ENCODE measurements around the gene CBX2. TPM values are rescaled to one million over a fixed set of nuclear protein-coding genes. Genes with fewer than 3 reads are reported as not detected.

The CBX2 gene
- total RNA-seq, 4 donors from 2014 or later = 0.81 to 2.5 (median 2.0) TPM

GRCh38 chr17:79808763-79809529 is 31.0 kb downstream of the CBX2 start:
- no peak for ATAC-seq
- TF ChIP-seq POLR2AphosphoS5 (IDR thresholded peaks at IDR 0.05) (no peak), EP300 (IDR thresholded peaks at IDR 0.05) (no peak)
- TF ChIP-seq, protein P1, sequence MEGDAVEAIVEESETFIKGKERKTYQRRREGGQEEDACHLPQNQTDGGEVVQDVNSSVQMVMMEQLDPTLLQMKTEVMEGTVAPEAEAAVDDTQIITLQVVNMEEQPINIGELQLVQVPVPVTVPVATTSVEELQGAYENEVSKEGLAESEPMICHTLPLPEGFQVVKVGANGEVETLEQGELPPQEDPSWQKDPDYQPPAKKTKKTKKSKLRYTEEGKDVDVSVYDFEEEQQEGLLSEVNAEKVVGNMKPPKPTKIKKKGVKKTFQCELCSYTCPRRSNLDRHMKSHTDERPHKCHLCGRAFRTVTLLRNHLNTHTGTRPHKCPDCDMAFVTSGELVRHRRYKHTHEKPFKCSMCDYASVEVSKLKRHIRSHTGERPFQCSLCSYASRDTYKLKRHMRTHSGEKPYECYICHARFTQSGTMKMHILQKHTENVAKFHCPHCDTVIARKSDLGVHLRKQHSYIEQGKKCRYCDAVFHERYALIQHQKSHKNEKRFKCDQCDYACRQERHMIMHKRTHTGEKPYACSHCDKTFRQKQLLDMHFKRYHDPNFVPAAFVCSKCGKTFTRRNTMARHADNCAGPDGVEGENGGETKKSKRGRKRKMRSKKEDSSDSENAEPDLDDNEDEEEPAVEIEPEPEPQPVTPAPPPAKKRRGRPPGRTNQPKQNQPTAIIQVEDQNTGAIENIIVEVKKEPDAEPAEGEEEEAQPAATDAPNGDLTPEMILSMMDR (IDR thresholded peaks at IDR 0.05) = peak in 2 of 4 experiments; percentile 33 to 36
- H3K27me3 ChIP-seq = peaks cover 100% of the 10 kb centered on the region
- H3K4me1 ChIP-seq = peaks cover 0 to 57% (median 22%) of the 10 kb centered on the region in 3 donors
- no peaks in the 10 kb centered on the region for H3K9me3 ChIP-seq
- 17% methylated on average over 2 of the region's 20 CpGs; no CpG with 5 or more reads in 1 of the 2 donors for WGBS, 2 donors (ENCODE audit: low coverage in 1 of 2)
- no peaks in the 10 kb centered on the region for H3K36me3 ChIP-seq
- H3K27ac ChIP-seq = no peak overlapping the region
- no peak overlapping the region for H3K4me3 ChIP-seq

- Histone ChIP-seq H3K27ac (no peak overlapping the region), H3K4me1 (peaks cover 0 to 57% (median 28%) of the 10 kb centered on the region in 3 donors), H3K36me3 (no peaks in the 10 kb centered on the region), H3K27me3 (peaks cover 100% of the 10 kb centered on the region), H3K4me3 (peak overlapping the region in 1 of 2 donors; percentile 21), H3K9me3 (no peaks in the 10 kb centered on the region)
- ATAC-seq = no peak
- TF ChIP-seq EP300 (IDR thresholded peaks at IDR 0.05) = no peak
- TF ChIP-seq POLR2AphosphoS5 (IDR thresholded peaks at IDR 0.05) = no peak
- no peak for TF ChIP-seq POLR2A (IDR thresholded peaks at IDR 0.05)
- TF ChIP-seq, protein P1 (IDR thresholded peaks at IDR 0.05) = no peak
- 80% methylated on average over 1 of the region's 40 CpGs; no CpG with 5 or more reads in 1 of the 2 donors for WGBS, 2 donors (ENCODE audit: low coverage in 1 of 2)
Observed at GRCh38 chr17:79809530-79810129, 31.7 kb downstream of the CBX2 start.

- no peak overlapping the region for H3K27ac ChIP-seq
- H3K4me1 ChIP-seq = peaks cover 0 to 64% (median 35%) of the 10 kb centered on the region in 3 donors
- 0 to 1% methylated on average over 1 to 11 of the region's 79 CpGs for WGBS, 2 donors (ENCODE audit: low coverage in 1 of 2)
- no peaks in the 10 kb centered on the region for H3K9me3 ChIP-seq
- H3K27me3 ChIP-seq = peaks cover 100% of the 10 kb centered on the region
- TF ChIP-seq, protein P1 (IDR thresholded peaks at IDR 0.05) = no peak
- TF ChIP-seq POLR2A (IDR thresholded peaks at IDR 0.05) = no peak
- no peak for TF ChIP-seq EP300 (IDR thresholded peaks at IDR 0.05)
- no peak for TF ChIP-seq POLR2AphosphoS5 (IDR thresholded peaks at IDR 0.05)
- ATAC-seq = peak; percentile 55
- no peaks in the 10 kb centered on the region for H3K36me3 ChIP-seq
- peak overlapping the region in 1 of 2 donors; percentile 21 for H3K4me3 ChIP-seq
Observed at GRCh38 chr17:79810130-79811010, 32.4 kb downstream of the CBX2 start.

DNA sequence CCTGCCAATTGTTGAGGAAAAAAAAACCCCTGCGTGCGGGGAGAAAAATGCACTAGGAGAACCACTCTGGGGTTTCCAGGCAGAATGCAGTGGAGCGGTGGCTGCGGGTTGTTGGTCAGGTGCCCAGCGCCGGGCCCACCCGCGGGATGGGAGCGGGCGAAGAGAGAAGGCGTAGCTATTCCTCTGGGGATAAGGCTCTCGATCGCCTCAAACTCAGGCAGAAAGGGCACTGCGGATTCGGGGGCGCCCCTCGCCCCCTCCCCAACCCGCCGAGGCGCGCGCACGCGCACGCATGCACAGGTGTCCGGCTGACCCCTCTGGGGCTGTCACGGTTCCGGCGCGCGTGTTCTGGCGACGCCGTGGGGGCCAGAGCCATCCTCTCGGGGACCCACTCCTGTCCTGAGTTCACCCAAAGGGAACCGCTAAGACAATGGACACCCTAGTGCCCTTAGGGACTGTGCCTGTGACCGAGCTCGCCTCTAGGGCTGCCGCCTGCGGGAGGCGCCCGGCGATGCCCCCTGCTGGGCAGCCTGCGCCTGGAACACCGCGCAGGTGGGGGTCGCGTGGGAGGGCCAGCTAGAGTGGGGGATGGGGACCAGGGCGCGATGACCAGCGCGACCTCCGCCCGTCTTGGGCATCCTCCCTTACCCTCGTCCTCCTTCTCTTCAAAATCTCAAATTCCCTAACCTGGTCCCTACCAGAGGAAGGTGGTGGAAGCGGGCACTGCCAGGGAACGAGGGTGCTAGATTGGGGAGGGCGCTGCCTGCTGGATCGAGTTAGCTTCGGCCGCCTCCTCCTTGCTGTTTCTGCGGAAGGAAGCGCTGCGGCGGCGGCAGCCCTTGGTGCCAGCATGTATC is 33.3 kb downstream of the CBX2 start:
- 2 to 3% methylated on average over 16 to 33 of the region's 66 CpGs for WGBS, 2 donors (ENCODE audit: low coverage in 1 of 2)
- H3K27ac ChIP-seq = no peak overlapping the region
- no peaks in the 10 kb centered on the region for H3K36me3 ChIP-seq
- no peak overlapping the region for H3K4me3 ChIP-seq
- H3K27me3 ChIP-seq = peaks cover 100% of the 10 kb centered on the region
- peaks cover 0 to 69% (median 35%) of the 10 kb centered on the region in 3 donors for H3K4me1 ChIP-seq
- ATAC-seq = no peak
- H3K9me3 ChIP-seq = no peaks in the 10 kb centered on the region
- TF ChIP-seq, protein P1 (IDR thresholded peaks at IDR 0.05) = peak in 3 of 4 experiments; percentile 17 to 56 (median 37)
- no peak for TF ChIP-seq EP300 (IDR thresholded peaks at IDR 0.05)
